K562 (cell line): ENCODE measurements around the gene EQTN.

Source experiments
- CCNT2 ChIP-seq: IDR thresholded peaks from 2 replicates; pipeline ENCODE4 v1.6.1; 2011; ENCODE audit warnings: borderline replicate concordance, low read depth, mild to moderate bottlenecking, moderate library complexity, mixed read lengths, low read length; ENCODE audit not compliant: insufficient read length; ENCODE audit errors: extremely low read depth
- GTF2E2 ChIP-seq: fragments of 200-800 bp; sonication (Bioruptor generic); IDR thresholded peaks from 2 replicates; pipeline ENCODE4 v1.6.1; 2016; ENCODE audit warnings: missing genetic modification characterization, missing compliant biosample characterization
- JUN ChIP-seq, 2 experiments: sonication (generic) in 1 of 2; formaldehyde crosslinking in 1 of 2; IDR thresholded peaks; 2 replicates each; pipeline versions ENCODE4 v1.6.1 to v1.8.0; 2012 to 2022; ENCODE audit warnings: borderline replicate concordance in 2 of 2, mild to moderate bottlenecking in 2 of 2, improper control_type of control experiment in 1 of 2, low read depth in 1 of 2, low read length in 1 of 2, missing genetic modification reagents in 1 of 2
- NR1H2 ChIP-seq: sonication (generic); formaldehyde crosslinking; IDR thresholded peaks from 2 replicates; pipeline ENCODE4 v1.4.0; 2020; ENCODE audit warnings: mild to moderate bottlenecking, missing genetic modification reagents
- SIN3A ChIP-seq, 2 experiments: fragments of 150-350 bp in 1 of 2; IDR thresholded peaks; 2 replicates each; pipeline ENCODE4 v1.6.1; 2011 to 2016; ENCODE audit warnings: borderline replicate concordance in 2 of 2, low read depth in 2 of 2, low read length in 2 of 2, mild to moderate bottlenecking in 2 of 2, moderate library complexity in 2 of 2; ENCODE audit not compliant: control insufficient read depth in 1 of 2
- STAG1 ChIP-seq: sonication (generic); formaldehyde crosslinking; IDR thresholded peaks from 2 replicates; pipeline ENCODE4 v1.5.0; 2020; ENCODE audit warnings: missing genetic modification reagents, borderline replicate concordance
- ZBTB33 ChIP-seq: sonication (generic); formaldehyde crosslinking; IDR thresholded peaks from 2 replicates; pipeline ENCODE4 v1.8.1; 2023; ENCODE audit warnings: mild to moderate bottlenecking, missing genetic modification reagents
- TF ChIP-seq, protein P1 (sequence below), 3 experiments: IDR thresholded peaks in 2 of 3; conservative IDR thresholded peaks in 1 of 3; 2 replicates each; pipeline ENCODE4 v1.5.1; 2011 to 2012; ENCODE audit warnings: low read length in 3 of 3, mild to moderate bottlenecking in 3 of 3, control low read depth in 2 of 3, improper control_type of control experiment in 1 of 3, inconsistent platforms in 1 of 3, low read depth in 1 of 3, mixed read lengths in 1 of 3, moderate library complexity in 1 of 3; ENCODE audit not compliant: insufficient read depth in 2 of 3

GRCh38 chr9:27278374-27278773 is 18.6 kb downstream of the EQTN start:
- TF ChIP-seq GTF2E2 (tag) (no peak), NR1H2 (no peak), SIN3A (IDR thresholded peaks at IDR 0.05; ENCODE audit: borderline replicate concordance in 2 of 2, control insufficient read depth in 1 of 2, low read depth in 2 of 2, low read length in 2 of 2) (no peak), JUN (IDR thresholded peaks at IDR 0.05; ENCODE audit: borderline replicate concordance, low read depth, low read length) (no peak), JUN (CRISPR knock-in tag; IDR thresholded peaks at IDR 0.05; ENCODE audit: borderline replicate concordance) (no peak), ZBTB33 (CRISPR knock-in tag) (no peak), CCNT2 (no peak), STAG1 (CRISPR knock-in tag) (no peak)
- TF ChIP-seq, protein P1, sequence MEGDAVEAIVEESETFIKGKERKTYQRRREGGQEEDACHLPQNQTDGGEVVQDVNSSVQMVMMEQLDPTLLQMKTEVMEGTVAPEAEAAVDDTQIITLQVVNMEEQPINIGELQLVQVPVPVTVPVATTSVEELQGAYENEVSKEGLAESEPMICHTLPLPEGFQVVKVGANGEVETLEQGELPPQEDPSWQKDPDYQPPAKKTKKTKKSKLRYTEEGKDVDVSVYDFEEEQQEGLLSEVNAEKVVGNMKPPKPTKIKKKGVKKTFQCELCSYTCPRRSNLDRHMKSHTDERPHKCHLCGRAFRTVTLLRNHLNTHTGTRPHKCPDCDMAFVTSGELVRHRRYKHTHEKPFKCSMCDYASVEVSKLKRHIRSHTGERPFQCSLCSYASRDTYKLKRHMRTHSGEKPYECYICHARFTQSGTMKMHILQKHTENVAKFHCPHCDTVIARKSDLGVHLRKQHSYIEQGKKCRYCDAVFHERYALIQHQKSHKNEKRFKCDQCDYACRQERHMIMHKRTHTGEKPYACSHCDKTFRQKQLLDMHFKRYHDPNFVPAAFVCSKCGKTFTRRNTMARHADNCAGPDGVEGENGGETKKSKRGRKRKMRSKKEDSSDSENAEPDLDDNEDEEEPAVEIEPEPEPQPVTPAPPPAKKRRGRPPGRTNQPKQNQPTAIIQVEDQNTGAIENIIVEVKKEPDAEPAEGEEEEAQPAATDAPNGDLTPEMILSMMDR (IDR thresholded peaks at IDR 0.05 in 2 of 3, conservative IDR thresholded peaks at IDR 0.05 in 1 of 3; ENCODE audit: insufficient read depth in 2 of 3, low read depth in 1 of 3, low read length in 3 of 3) = no peak
